Astrocyte of the spinal cord (primary cell): ENCODE data around the gene RANBP3.
A peak's percentile ranks its signal among the peaks of the same experiment; 100 is the strongest.

Source experiments
- DNase-seq: peaks from one replicate; pipeline ENCODE4 v3.0.0; 2011; ENCODE audit warnings: low read depth, low spot score
- H3K4me3 ChIP-seq: 2 replicates; pipeline ENCODE4 v1.5.1; 2011; ENCODE audit warnings: low read depth, mild to moderate bottlenecking, low read length, moderate library complexity
- CTCF ChIP-seq: IDR thresholded peaks from 2 replicates; pipeline ENCODE4 v1.5.1; 2012; ENCODE audit warnings: low read depth, mild to moderate bottlenecking, low read length, inconsistent platforms
- in situ Hi-C: cut with HindIII; loops from 2 replicates; pipeline ENCODE4 v1.10.0; 2017; ENCODE audit warnings: low sequenced_read_pairs

Gene RANBP3

GRCh38 chr19:5907241-5907640 is 70.7 kb downstream of the RANBP3 start:
- in situ Hi-C loops = no loop called here
- no peak for TF ChIP-seq CTCF
- no peak for DNase-seq
- H3K4me3 ChIP-seq = no peak overlapping the region

- in situ Hi-C loops = no loop called here
- no peak for DNase-seq
- no peak for TF ChIP-seq CTCF
- peak overlapping the region; percentile 98 for H3K4me3 ChIP-seq
These were observed 72.7 kb downstream of the RANBP3 start for GRCh38 chr19:5905114-5905778.

- peak within 1 kb of the TSS; percentile 98 for H3K4me3 ChIP-seq
- DNase-seq = peak; percentile 100
- in situ Hi-C loops = no loop called here
- TF ChIP-seq CTCF = no peak
These were observed 73.4 kb downstream of the RANBP3 start, which contains the start of gene VMAC for GRCh38 chr19:5904352-5905113. Gene VMAC (plus strand): TSS chr19:5904872. CDS start chr19:5904891, 19 bp downstream.

- in situ Hi-C loops = no loop called here
- DNase-seq = peak; percentile 99
- TF ChIP-seq CTCF = no peak
- peak within 1 kb of the TSS; percentile 98 for H3K4me3 ChIP-seq
These were observed 74.2 kb downstream of the RANBP3 start, which contains the start of gene NDUFA11 for GRCh38 chr19:5903624-5904351. Gene NDUFA11 (minus strand): TSS chr19:5903790. CDS start chr19:5903708, 82 bp downstream.

GRCh38 chr19:5903056-5903623 is 74.8 kb downstream of the RANBP3 start:
- DNase-seq = no peak
- in situ Hi-C loops = no loop called here
- H3K4me3 ChIP-seq = peak overlapping the region; percentile 98
- no peak for TF ChIP-seq CTCF

GRCh38 chr19:5900976-5901375 is 77.0 kb downstream of the RANBP3 start:
- in situ Hi-C loops = no loop called here
- no peak for TF ChIP-seq CTCF

More at GRCh38 chr19:5900976-5901375, 77.0 kb downstream of the RANBP3 start:
- DNase-seq = no peak
- H3K4me3 ChIP-seq = no peak overlapping the region
